GM19238 (cell line): ENCODE data around the gene NUP214.
A peak's percentile ranks its signal among the peaks of the same experiment; 100 is the strongest.
"Not testable (repeated sequence)": the region's sequence is repeated elsewhere in the genome, so short reads cannot be mapped to it uniquely, and the experiment has no call there.

Experiments used
- DNase-seq: peaks from one replicate; pipeline ENCODE4 v3.0.0; 2011; ENCODE audit warnings: low spot score; ENCODE audit not compliant: insufficient read length

NUP214 gene

DNA sequence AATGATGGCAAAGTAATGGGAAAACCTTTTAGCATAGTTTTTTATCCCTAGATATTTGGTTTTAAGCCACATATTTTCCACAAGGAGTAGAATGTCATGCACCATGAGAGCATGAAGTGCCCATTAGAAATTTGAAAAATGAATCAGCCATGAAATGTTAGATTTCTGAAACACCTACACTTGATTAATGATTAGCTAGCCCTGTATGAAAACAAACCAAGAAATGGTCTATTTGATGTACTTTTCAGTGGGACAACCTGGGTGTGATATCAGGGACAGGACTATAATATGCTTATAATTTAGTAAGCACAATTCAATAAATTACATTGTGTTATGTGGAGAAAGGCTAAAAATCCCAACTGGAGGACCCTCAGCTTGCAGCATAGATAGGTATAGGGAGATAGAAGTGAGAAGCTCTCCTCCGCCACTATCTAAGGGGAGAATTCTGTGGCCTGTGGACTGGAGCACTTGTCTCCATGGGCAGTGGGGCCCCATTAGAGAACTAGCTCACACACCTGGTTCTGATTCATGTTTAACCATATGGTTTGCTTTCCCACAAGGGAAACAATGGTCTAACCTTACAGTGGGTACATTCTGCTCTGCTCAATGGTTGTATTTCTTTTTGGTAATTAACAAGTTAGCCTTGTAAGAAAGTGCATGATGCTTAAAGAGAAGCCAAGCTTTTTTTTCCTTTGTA is 35.2 kb downstream of the NUP214 start:
- DNase-seq = no peak

DNA sequence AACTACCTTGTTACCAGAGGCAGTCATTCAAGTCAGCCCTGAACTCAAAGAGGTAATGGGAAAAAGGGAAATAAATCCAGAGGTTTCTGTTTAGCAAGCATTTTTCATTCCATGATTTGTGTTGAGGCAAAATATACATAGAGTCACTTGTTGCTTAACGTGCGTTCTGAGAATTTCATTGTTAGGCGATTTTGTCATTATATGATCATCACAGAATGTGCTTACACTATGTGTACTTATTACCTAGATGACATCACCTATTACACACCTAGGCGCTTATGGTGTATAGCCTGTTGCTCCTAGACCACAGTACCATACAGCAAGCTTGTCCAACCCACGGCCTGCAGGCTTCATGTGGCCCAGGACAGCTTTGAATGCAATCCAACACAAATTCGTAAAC is 36.2 kb downstream of the NUP214 start:
- DNase-seq = no peak

DNA sequence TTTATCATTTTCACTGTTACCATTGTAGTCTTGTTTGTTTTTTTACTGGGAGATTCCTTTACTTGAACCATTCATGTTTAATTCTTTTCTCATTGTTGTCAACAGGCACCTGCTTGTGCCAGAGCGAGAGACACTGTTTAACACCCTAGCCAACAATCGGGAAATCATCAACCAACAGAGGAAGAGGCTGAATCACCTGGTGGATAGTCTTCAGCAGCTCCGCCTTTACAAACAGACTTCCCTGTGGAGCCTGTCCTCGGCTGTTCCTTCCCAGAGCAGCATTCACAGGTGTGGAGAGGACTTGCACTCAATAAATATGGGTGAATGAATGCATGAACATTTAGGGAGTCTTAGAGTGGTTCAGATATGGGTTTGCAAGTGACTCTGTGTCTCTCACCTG is 37.5 kb downstream of the NUP214 start:
- no peak for DNase-seq

DNA sequence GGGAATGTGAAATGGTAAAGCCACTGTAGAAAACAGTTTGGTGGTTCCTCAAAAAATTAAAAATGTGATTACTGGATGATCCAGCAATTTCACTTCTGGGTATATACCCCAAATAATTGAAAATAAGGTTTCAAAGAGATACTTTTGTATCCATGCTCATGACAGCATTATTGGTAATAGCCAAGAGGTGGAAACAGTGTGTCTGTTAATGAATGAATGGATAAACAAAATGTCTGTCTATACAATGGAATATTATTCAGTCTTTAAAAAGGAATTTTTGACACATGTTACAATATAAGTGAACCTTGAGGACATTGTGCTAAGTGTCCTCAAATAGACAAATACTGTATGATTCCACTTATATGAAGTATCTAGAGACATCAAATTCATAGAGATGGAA is 40.1 kb downstream of the NUP214 start:
- DNase-seq = no peak

DNA sequence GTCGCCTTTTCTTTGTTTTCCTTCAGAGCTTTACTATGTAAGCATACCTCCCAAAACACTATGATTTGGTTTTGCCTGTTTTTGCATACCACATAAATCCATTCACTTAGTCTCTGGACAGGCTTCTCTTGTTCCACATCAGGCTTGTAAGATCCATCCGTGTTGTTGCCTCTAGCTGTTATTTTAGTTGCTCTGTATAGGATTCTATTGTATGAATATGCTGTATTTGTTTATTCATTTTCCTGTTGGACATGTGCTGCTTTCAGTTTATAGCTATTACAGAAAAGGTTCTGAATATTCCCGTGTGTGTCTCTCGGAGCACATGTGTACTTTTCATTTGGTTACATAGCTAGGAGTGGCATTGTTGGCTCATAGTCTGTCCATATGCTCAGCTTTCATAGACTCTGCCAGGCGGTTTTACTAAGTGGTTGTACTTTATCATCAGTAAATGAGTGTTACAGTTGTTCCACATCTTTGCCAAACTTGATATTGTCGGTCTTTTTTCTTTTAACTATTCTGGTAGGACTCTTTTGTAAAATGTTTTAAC is 41.8 kb downstream of the NUP214 start:
- DNase-seq = no peak

DNA sequence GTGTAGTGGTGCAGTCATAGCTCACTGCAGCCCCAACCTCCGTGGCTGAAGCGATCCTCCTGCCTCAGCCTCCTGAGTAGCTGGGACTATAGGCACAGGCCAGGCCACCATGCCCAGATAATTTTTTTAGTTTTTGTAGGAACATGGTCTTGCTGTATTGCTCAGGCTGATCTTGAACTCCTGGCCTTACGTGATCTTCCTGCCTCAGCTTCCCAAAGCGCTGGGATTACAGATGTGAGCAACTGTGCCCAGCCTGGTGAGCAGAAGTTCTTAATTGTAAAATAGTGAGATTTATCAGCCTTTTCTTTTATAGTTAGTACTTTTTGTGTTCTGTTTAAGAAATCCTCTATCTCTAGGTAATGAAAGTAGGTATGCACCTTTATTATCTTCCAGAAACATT is 42.5 kb downstream of the NUP214 start:
- DNase-seq = no peak

DNA sequence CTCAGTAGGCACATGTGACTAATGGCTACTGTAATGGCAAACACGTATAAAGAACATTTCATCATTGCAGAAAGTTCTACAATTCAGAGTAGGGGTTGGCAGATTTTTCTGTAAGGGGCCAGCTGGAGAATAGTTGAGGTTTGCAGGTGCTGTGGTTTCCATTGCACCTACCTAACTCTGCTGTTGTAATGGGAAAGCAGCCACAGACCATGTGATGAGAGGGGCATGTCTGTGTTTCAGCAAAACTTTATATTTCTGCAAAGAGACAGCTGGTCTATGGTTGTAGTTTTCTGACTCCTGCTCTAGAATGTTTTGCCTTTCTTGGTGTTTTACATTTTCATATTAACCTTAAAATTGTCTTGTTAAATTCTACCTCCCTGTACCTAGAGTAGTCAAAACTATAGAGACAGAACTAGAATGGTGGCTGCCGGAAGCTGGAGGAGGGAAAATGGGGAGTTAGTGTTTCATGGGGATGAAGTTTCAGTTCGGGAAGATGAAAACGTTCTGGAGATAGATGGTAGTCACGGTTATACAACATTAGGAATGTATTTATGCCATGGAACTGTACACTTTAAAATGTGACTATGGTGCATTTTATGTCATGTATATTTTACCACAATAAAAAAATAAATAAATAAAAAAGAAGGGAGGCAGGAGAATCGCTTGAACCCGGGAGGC is 44.3 kb downstream of the NUP214 start:
- DNase-seq = no peak

DNA sequence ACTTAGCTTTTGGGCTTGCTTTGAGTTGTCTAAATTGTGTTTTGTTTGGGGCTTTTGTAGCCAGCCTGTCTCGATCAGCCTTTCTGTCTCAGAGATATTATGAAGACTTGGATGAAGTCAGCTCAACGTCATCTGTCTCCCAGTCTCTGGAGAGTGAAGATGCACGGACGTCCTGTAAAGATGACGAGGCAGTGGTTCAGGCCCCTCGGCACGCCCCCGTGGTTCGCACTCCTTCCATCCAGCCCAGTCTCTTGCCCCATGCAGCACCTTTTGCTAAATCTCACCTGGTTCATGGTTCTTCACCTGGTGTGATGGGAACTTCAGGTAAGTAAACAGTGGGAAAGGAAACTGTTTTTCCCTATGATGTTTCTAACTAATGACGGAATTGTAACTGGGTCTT is 48.6 kb downstream of the NUP214 start:
- no peak for DNase-seq

DNA sequence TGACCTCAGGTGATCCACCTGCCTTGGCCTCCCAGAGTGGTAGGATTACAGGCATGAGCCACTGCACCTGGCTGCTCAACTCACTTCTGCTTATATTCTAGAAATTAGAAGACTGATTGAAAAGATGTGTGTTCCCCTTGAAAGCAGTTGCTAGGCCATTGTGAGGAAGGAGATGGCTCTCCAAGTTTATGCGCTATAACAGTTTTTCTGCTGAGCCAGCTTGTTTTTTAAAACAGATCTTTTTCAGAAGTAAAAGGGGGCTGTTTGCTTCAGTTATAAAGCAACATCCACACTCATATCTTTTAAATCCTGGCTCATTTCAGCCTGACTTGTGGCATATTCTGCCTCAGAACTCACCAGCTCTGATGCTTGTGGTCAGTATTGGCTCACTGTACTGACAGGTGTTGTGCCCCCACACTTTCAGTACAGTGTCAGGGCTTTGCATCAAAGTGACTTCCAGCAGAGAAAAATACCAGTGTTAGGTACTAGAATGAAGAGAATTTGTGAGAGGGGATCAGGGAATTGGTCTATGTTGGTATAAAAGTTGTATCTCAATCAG is 49.4 kb downstream of the NUP214 start:
- DNase-seq = no peak

DNA sequence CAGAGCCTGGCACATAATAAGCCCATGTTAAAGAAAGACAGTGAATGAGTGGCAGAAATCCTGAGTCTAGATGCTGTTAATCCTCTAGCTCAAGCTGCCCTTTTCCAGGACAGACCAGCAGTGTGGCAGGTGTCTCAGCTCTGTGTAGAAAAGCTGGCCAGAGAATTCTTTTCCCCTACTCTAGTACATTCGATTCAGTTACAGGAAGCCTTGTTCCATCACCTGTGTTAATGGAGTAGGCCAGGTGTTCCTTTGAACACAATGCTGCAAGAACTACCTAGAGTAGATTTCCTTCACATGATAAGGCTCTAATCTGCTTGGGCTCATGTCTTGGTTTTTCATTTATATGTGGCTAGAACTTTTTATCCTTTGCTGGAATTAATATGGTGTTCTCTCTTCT is 52.5 kb downstream of the NUP214 start:
- DNase-seq = no peak

DNA sequence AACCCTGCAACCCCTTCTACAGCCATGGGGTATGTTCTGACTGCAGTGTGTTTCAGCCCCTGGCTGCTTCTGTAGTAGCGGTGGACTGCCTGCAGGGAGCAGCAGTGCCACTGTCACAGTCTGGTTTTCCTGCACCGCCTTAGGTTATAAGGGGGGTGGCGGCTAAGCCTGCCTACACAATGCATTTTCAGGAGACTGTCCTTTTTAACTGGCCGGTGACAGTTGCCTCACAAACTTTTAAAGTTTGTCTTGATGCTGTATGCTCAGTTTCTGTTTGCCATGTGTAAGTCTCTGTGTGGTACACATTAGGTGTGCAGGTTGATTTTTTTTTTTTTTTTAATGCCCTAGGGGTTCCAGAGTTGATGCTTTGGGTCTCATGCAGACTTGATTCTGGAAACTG is 53.0 kb downstream of the NUP214 start:
- DNase-seq = peak; percentile 52

DNA sequence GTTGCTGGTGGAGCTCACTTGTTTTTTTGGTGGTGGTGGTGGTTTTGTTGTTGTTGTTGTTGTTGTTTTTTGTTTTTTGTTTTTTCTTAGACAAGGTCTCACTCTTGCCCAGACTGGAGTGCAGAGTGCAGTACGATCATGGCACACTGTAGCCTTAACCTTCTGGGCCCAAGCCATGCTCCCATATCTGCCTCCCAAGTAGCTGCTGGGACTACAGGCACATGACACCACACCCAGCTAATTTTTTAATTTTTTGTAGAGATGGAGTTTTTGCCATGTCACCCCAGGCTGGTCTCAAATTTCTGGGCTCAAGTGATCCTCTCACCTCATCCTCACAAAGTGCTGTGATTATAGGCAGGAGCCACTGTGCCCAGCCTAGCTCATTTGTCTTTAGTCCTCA is 53.5 kb downstream of the NUP214 start:
- no peak for DNase-seq

DNA sequence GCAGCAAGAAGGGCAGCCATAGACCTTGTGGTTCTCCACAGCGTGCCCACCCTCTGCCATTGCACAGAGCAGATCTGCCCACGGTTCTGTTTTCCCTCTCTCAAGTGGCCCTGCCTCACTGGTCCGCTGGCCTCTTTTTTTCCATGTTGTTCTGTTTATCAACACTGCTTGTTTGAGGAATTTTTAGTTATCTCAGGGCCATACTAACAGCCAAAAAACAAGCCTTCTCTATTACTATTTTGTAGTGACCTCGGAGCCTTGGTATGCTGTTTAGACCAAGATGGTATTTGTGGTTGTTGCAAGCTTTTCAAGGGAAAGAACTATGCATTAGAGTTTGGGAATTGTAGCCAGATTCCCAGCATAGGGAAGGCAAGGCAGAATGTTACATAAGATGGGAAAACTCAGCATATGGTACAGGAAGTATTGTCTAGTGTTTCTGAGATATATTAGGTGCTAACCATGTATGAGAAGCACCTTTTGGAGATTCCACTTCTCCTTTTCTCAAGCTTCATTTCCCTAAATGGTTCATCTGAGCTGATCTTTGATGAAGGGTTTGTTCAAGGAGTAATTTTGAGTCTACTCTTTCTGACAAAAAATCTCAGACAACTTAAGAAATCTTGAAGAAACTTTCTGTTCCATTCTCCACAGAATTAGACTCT is 54.3 kb downstream of the NUP214 start:
- no peak for DNase-seq

DNA sequence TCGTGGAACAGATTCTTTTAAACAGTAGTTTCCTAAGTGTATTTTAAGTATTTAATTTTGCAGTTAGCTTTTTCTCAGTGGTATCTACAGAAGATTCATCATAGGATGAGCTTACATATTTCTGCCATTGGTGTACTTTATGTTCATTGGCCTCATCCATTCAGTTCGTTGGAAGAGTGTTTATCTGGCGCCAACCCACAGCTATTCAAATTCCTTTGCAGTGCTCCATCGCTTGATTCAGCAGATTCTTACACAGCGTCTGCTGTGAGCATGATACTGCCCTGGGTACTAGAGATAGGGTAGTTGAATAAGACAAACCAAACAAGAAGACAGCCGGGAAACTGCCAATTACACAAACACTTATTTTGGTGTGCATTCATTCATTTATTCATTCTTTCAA is 55.1 kb downstream of the NUP214 start:
- no peak for DNase-seq

DNA sequence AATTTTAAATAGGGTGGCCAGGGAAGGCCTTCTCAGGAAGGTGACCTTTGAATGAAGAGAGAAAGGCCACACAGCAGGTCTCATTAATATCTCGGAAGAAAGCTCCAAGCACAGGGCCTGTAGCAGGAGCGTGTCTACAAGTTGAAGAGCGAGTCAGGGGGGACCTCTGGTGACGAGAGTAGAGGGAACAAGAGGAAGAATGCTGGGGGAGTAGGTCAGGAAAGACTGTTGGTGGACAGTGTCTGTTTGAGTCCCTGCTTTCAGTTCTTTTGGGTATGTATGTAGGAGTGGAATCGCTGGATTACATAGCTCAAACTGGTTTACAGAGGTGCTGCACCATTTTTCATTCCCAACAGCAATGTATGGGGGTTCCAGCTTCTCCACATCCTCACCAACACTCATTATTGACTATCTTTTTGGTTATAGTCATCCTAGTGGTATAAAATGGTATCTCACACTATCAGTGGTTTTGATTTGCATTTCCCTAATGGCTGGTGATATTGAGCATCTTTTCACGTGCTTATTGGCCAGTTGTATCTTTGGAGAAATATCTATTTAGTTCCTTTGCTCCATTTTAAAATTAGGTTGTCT is 55.8 kb downstream of the NUP214 start:
- no peak for DNase-seq

DNA sequence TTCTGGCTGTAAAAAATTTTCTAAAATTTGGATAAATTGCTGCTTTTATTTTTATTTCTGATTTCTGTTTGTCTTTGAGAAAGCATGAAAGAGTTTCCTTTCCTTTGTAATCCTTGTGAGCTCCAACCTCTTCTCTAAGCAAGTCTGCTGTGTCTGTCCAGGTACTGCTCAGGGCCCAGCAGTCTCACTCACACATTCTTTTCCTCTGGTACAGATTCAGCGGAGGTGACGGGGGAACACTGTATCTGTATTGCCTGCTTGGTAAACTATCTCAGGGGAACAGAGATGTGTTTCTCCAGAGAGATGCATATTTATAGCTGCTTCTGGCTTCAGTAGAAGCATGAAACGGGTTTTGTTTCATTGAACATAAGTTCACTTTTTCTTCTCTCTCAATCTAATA is 60.5 kb downstream of the NUP214 start:
- DNase-seq = no peak

DNA sequence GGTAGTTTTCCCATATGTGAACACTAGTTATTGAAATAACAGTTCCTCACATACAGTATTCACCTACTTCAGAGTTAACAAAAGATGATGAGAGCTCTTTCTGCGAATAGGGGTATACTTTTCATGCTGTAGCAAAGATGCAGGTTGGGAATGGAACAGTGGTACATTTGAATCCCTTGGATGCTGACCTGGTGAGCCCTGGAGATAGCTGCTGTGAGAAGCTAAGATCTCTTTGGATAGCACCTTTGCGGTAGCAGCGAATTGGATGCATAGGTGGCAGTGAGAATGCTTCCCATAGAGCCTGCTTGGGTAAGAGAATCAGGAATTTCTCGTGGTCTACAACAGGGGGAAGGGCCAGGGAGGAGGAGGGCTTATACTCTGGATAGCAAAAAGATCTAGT is 61.2 kb downstream of the NUP214 start:
- no peak for DNase-seq

DNA sequence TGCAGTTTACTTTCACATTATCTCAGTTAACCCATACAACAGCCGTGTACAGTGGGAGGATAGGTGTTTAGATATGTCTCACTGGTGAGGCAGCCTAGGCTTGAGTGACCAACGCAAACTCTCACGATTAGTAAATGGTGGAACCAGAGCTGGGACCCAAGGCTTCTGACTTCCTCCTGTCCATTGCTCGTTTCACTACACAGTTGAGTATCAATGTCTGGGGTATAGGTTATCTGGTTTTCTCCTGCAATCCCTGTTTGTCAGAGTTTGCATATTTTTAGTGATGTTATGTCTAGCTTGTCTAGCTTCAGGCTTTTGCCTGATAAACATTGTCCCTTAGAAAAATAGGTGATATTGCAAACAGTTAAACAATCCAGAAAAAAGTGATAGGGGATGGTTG is 62.6 kb downstream of the NUP214 start:
- no peak for DNase-seq

DNA sequence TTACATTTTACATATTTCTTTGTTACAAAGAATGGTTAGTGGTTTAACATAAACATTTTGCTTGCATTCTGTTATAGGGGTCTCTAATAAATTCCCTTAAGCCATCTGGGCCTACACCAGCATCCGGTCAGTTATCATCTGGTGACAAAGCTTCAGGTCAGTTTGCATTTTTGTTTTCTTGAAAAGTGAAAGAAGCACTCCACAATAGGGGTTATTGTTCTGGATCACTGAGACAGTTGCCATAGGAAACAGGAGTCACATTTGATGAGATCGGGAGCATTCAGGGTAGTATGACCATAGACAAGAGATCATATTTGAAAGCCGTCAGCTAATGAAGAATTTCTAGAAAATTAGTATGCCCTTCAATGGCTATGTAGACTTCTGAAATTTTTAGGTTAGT is 63.6 kb downstream of the NUP214 start:
- DNase-seq = no peak

DNA sequence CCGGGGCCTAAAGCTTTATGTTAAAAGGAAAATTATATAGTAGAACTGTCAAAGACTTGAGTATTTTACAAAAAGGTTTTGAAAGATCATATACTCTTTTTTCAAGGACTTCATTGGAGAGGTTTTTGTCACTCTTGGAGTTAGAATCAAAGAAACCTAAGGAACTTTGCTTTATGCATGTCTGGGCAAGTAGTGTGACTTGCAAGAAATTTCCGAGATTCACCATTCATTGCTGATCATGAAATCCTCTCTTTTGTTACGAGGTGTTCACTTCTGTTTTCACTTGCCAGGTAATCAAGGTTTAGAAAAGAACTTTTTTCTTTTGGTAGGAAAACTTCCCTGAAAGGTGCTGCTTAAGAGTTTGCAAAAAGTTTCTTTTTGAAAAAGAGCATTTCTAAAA is 64.8 kb downstream of the NUP214 start:
- no peak for DNase-seq

DNA sequence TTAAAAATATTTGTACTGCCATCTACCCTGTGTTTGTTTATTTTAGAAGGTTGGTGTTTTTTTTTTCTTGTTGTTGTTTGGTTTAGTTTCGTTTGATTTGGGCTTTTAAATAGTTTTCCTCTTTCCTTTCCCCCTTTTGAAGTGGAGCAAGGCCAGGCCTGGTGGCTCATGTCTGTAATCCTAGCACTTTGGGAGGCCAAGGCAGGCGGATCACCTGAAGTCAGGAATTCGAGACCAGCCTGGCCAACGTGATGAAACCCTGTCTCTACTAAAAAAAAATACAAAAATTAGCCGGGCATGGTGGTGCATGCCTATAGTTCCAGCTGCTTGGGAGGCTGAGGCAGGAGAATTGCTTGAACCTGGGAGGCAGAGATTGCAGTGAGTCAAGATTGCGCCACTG is 65.6 kb downstream of the NUP214 start:
- not testable (repeated sequence) for DNase-seq

DNA sequence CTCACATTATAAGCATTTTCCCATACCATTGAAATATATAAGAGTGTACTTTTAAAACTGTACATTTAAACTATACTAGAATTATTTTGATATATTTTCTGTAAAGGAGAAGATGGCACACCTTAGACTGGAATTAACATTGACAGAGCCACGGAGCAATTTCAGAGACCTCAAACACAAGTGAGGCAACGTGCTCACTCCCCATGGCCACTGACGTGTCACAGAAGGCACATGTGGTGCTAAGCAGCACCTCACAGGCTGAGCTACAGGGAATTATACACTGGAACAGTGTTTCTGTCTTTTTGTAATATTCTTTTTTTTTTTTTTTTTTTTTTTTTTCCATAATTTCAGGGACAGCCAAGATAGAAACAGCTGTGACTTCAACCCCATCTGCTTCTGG is 66.5 kb downstream of the NUP214 start:
- DNase-seq = no peak
